Measurements from ENCODE around the gene STAP1. TPM values are rescaled to one million over a fixed set of nuclear protein-coding genes. Genes with fewer than 3 reads are reported as not detected.
"Not testable (repeated sequence)": the region's sequence is repeated elsewhere in the genome, so short reads cannot be mapped to it uniquely, and the experiment has no call there.

STAP1 gene
- total and polyA plus RNA-seq, 2 experiments from 2014 or later, result 0.10 TPM; not detected in 1

GRCh38 chr4:67615119-67615518 lies 56.6 kb downstream of the STAP1 start:
- no peak overlapping the region for H3K4me3 ChIP-seq
- H3K27ac ChIP-seq, result no peak overlapping the region
- no peaks in the 10 kb centered on the region for H3K9me3 ChIP-seq (ENCODE audit: low read depth)
- no peak for DNase-seq (ENCODE audit: low read depth in 1 of 2, low spot score in 1 of 2)
- H3K4me1 ChIP-seq (ENCODE audit: low read depth), result no peaks in the 10 kb centered on the region
- H3K36me3 ChIP-seq, result peaks cover 27% of the 10 kb centered on the region
- H3K27me3 ChIP-seq, result no peaks in the 10 kb centered on the region
- TF ChIP-seq, protein P1, sequence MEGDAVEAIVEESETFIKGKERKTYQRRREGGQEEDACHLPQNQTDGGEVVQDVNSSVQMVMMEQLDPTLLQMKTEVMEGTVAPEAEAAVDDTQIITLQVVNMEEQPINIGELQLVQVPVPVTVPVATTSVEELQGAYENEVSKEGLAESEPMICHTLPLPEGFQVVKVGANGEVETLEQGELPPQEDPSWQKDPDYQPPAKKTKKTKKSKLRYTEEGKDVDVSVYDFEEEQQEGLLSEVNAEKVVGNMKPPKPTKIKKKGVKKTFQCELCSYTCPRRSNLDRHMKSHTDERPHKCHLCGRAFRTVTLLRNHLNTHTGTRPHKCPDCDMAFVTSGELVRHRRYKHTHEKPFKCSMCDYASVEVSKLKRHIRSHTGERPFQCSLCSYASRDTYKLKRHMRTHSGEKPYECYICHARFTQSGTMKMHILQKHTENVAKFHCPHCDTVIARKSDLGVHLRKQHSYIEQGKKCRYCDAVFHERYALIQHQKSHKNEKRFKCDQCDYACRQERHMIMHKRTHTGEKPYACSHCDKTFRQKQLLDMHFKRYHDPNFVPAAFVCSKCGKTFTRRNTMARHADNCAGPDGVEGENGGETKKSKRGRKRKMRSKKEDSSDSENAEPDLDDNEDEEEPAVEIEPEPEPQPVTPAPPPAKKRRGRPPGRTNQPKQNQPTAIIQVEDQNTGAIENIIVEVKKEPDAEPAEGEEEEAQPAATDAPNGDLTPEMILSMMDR (IDR thresholded peaks at IDR 0.05; ENCODE audit: low read depth, low read length), result no peak

GRCh38 chr4:67616478-67616877 lies 58.0 kb downstream of the STAP1 start:
- Histone ChIP-seq H3K27me3 (no peaks in the 10 kb centered on the region), H3K4me3 (no peak overlapping the region), H3K4me1 (ENCODE audit: low read depth) (no peaks in the 10 kb centered on the region), H3K27ac (no peak overlapping the region), H3K9me3 (ENCODE audit: low read depth) (no peaks in the 10 kb centered on the region), H3K36me3 (peaks cover 38% of the 10 kb centered on the region)
- TF ChIP-seq, protein P1 (IDR thresholded peaks at IDR 0.05; ENCODE audit: low read depth, low read length), result no peak
- no peak for DNase-seq (ENCODE audit: low read depth in 1 of 2, low spot score in 1 of 2)

- Histone ChIP-seq H3K9me3 (ENCODE audit: low read depth) (no peaks in the 10 kb centered on the region), H3K36me3 (peaks cover 51% of the 10 kb centered on the region), H3K27me3 (no peaks in the 10 kb centered on the region), H3K4me3 (no peak overlapping the region), H3K4me1 (ENCODE audit: low read depth) (no peaks in the 10 kb centered on the region), H3K27ac (no peak overlapping the region)
- TF ChIP-seq, protein P1 (IDR thresholded peaks at IDR 0.05; ENCODE audit: low read depth, low read length), result no peak
- no peak for DNase-seq (ENCODE audit: low read depth in 1 of 2, low spot score in 1 of 2)
Observed at GRCh38 chr4:67624939-67625338, 66.4 kb downstream of the STAP1 start.

GRCh38 chr4:67632492-67632891 lies 74.0 kb downstream of the STAP1 start:
- Histone ChIP-seq H3K4me3 (no peak overlapping the region), H3K27ac (no peak overlapping the region), H3K27me3 (no peaks in the 10 kb centered on the region), H3K4me1 (ENCODE audit: low read depth) (no peaks in the 10 kb centered on the region), H3K36me3 (peaks cover 52% of the 10 kb centered on the region), H3K9me3 (ENCODE audit: low read depth) (no peaks in the 10 kb centered on the region)
- no peak for DNase-seq (ENCODE audit: low read depth in 1 of 2, low spot score in 1 of 2)
- TF ChIP-seq, protein P1 (IDR thresholded peaks at IDR 0.05; ENCODE audit: low read depth, low read length), result no peak

GRCh38 chr4:67634741-67635140 lies 76.2 kb downstream of the STAP1 start:
- peaks cover 55% of the 10 kb centered on the region for H3K36me3 ChIP-seq
- no peak for DNase-seq (ENCODE audit: low read depth in 1 of 2, low spot score in 1 of 2)
- TF ChIP-seq, protein P1 (IDR thresholded peaks at IDR 0.05; ENCODE audit: low read depth, low read length), result no peak
- H3K4me3 ChIP-seq, result no peak overlapping the region
- no peaks in the 10 kb centered on the region for H3K9me3 ChIP-seq (ENCODE audit: low read depth)
- no peaks in the 10 kb centered on the region for H3K4me1 ChIP-seq (ENCODE audit: low read depth)
- no peaks in the 10 kb centered on the region for H3K27me3 ChIP-seq
- no peak overlapping the region for H3K27ac ChIP-seq

- Histone ChIP-seq H3K27ac (no peak overlapping the region), H3K9me3 (ENCODE audit: low read depth) (no peaks in the 10 kb centered on the region), H3K27me3 (no peaks in the 10 kb centered on the region), H3K36me3 (peaks cover 51% of the 10 kb centered on the region), H3K4me1 (ENCODE audit: low read depth) (no peaks in the 10 kb centered on the region), H3K4me3 (no peak overlapping the region)
- no peak for DNase-seq (ENCODE audit: low read depth in 1 of 2, low spot score in 1 of 2)
- TF ChIP-seq, protein P1 (IDR thresholded peaks at IDR 0.05; ENCODE audit: low read depth, low read length), result no peak
Observed at GRCh38 chr4:67635331-67635730, 76.8 kb downstream of the STAP1 start.

GRCh38 chr4:67636978-67637377 lies 78.5 kb downstream of the STAP1 start:
- peaks cover 49% of the 10 kb centered on the region for H3K36me3 ChIP-seq
- H3K27me3 ChIP-seq; H3K4me1 ChIP-seq (ENCODE audit: low read depth); DNase-seq (ENCODE audit: low read depth in 1 of 2, low spot score in 1 of 2); H3K4me3 ChIP-seq; H3K27ac ChIP-seq; H3K9me3 ChIP-seq (ENCODE audit: low read depth): not testable (repeated sequence)

Measured in cardiac muscle cell (in vitro differentiated cells and primary cell).